T-helper 2 cell treated with Interferon-gamma antibody and Interleukin-4, amounts not matched to agents 100 ng/mL and 5 ng/mL, for 36 hours (primary cell): ENCODE results near the gene LRRC74B. TPM values are rescaled to one million over a fixed set of nuclear protein-coding genes. Genes with fewer than 3 reads are reported as not detected.

ENCODE experiments used
- intact Hi-C: fragments of 100-400 bp; cut with micrococcal nuclease; formaldehyde crosslinking; loops from one replicate; pipeline ENCODE4 v1.15.1; 2023
- total RNA-seq: library from RNA; stranded (reverse); gene quantifications from 2 replicates; pipeline ENCODE4 v1.2.3, GENCODE V29; 2022

The LRRC74B gene
- total RNA-seq, 1 donor from 2014 or later: not detected

- intact Hi-C loops: loop anchor here (1.0 kb wide), 1 partner anchor 11 kb away; the partner anchor contains the start of gene THAP7
These were observed 32.0 kb upstream of the LRRC74B start for GRCh38 chr22:21013657-21014201.

- intact Hi-C loops: loop anchor here (1.0 kb wide), 1 partner anchor 12 kb away; the partner anchor contains the start of gene THAP7
These were observed 31.5 kb upstream of the LRRC74B start for GRCh38 chr22:21014202-21014725.

- intact Hi-C loops: loop anchor here (1.0 kb wide), 1 partner anchor 13 kb away; the partner anchor contains the start of gene THAP7
These were observed 30.9 kb upstream of the LRRC74B start, which contains the start of gene P2RX6 for GRCh38 chr22:21014726-21015465. Gene P2RX6, plus strand, starts transcription at chr22:21015165. Its CDS starts 10 bp downstream, at chr22:21015175.

GRCh38 chr22:21015466-21016006 lies 30.2 kb upstream of the LRRC74B start:
- intact Hi-C loops: no loop called here

- intact Hi-C loops: no loop called here
These were observed 28.9 kb upstream of the LRRC74B start for GRCh38 chr22:21016644-21017420.

GRCh38 chr22:21018314-21018713 lies 27.4 kb upstream of the LRRC74B start:
- intact Hi-C loops: no loop called here

- intact Hi-C loops: no loop called here
These were observed 24.8 kb upstream of the LRRC74B start for GRCh38 chr22:21020802-21021429.

- intact Hi-C loops: no loop called here
These were observed 23.2 kb upstream of the LRRC74B start for GRCh38 chr22:21022507-21022906.

- intact Hi-C loops: no loop called here
These were observed 22.7 kb upstream of the LRRC74B start for GRCh38 chr22:21022955-21023614.

- intact Hi-C loops: no loop called here
These were observed 20.5 kb upstream of the LRRC74B start for GRCh38 chr22:21025266-21025665.

GRCh38 chr22:21025763-21026755 lies 19.7 kb upstream of the LRRC74B start:
- intact Hi-C loops: no loop called here

GRCh38 chr22:21026783-21027692 lies 18.7 kb upstream of the LRRC74B start:
- intact Hi-C loops: no loop called here

GRCh38 chr22:21028277-21029251 lies 17.2 kb upstream of the LRRC74B start:
- intact Hi-C loops: no loop called here

- intact Hi-C loops: no loop called here
These were observed 16.2 kb upstream of the LRRC74B start for GRCh38 chr22:21029486-21030025.

- intact Hi-C loops: no loop called here
These were observed 15.7 kb upstream of the LRRC74B start for GRCh38 chr22:21030032-21030431.
